K562 (cell line): ENCODE data around the gene DPEP2NB. TPM values are rescaled to one million over a fixed set of nuclear protein-coding genes. Genes with fewer than 3 reads are reported as not detected.
A peak's percentile ranks its signal among the peaks of the same experiment; 100 is the strongest.

Source experiments
- ATAC-seq: fragments of 200-7000 bp; cut with Tn5 transposase; 3 replicates; pipeline ENCODE4 v1.9.1; 2020; ENCODE audit warnings: moderate library complexity
- BruUV-seq: library from RNA; stranded (reverse); fragments of 400-500 nt; replicated peaks from 2 replicates; lab custom pipeline; 2021; lab: Mats Ljungman, UMichigan
- CTCF ChIA-PET: fragments of 300-600 bp; formaldehyde crosslinking; extraction: SDS; loops from one replicate; lab custom pipeline; 2021; ENCODE audit warnings: low intra/inter-chr PET ratio; lab: Yijun Ruan, JAX
- POLR2A ChIA-PET: fragments of 300-600, 350-650 bp; sonication (Branson Sonifier 250); formaldehyde crosslinking; extraction: SDS; loops from one replicate; lab custom pipeline; 2021; ENCODE audit warnings: antibody characterized with exemption, inconsistent platforms; lab: Yijun Ruan, JAX
- DNase-seq, 4 experiments: peaks; one replicate each; pipeline versions ENCODE4 v3.0.0 to v3.0.0-alpha.2; 2011 to 2018; ENCODE audit warnings: low spot score in 3 of 4, mixed read lengths in 3 of 4; ENCODE audit errors: extremely low read depth in 1 of 4
- FAIRE-seq: peaks from 2 replicates; lab custom pipeline; 2011; peaks lifted over from hg19 to GRCh38; lab: Jason Lieb, UNC
- H2AFZ ChIP-seq: 2 replicates; pipeline ENCODE4 v1.6.0; 2011; ENCODE audit warnings: low read depth, low read length, control low read depth, inconsistent platforms
- H3K27ac ChIP-seq: fragments of 200-600 bp; 3 replicates; pipeline ENCODE4 v1.8.0; 2011; ENCODE audit warnings: low read depth, mild to moderate bottlenecking, control low read depth, inconsistent platforms, low read length, moderate library complexity, mixed read lengths; ENCODE audit errors: extremely low read depth
- H3K27me3 ChIP-seq, 2 experiments: fragments of 300-600 bp in 1 of 2; 2 replicates in 1 of 2; 3 replicates in 1 of 2; pipeline versions ENCODE4 v1.6.0 to v1.8.0; 2011; ENCODE audit warnings: inconsistent platforms in 2 of 2, low read length in 2 of 2, mild to moderate bottlenecking in 1 of 2, mixed read lengths in 1 of 2, moderate library complexity in 1 of 2; ENCODE audit not compliant: control insufficient read depth in 2 of 2, insufficient read depth in 2 of 2
- H3K36me3 ChIP-seq: fragments of 300-600 bp; 3 replicates; pipeline ENCODE4 v1.8.0; 2011; ENCODE audit warnings: mild to moderate bottlenecking, low read length, inconsistent platforms; ENCODE audit not compliant: control insufficient read depth, insufficient read depth
- H3K4me1 ChIP-seq, 2 experiments: fragments of 200-600 bp in 1 of 2; replicated peaks in 1 of 2; 2 replicates in 1 of 2; 3 replicates in 1 of 2; pipeline versions ENCODE4 v1.5.1 to v1.8.0; 2011; ENCODE audit warnings: inconsistent platforms in 2 of 2, low read length in 2 of 2, mild to moderate bottlenecking in 1 of 2, mixed read lengths in 1 of 2, moderate library complexity in 1 of 2; ENCODE audit not compliant: control insufficient read depth in 2 of 2, insufficient read depth in 2 of 2
- H3K4me2 ChIP-seq: 2 replicates; pipeline ENCODE4 v1.6.1; 2011; ENCODE audit warnings: low read length, control low read depth, inconsistent platforms, mixed read lengths; ENCODE audit not compliant: insufficient read depth
- H3K4me3 ChIP-seq: fragments of 200-600 bp; sonication (generic), shearing (Covaris generic); 2 replicates; pipeline ENCODE4 v1.5.1; 2016; ENCODE audit warnings: control low read depth, inconsistent platforms
- H3K79me2 ChIP-seq: fragments of 200-600 bp; 3 replicates; pipeline ENCODE4 v1.8.0; 2011; ENCODE audit warnings: low read length, inconsistent platforms; ENCODE audit not compliant: control insufficient read depth, insufficient read depth
- H3K9ac ChIP-seq, 2 experiments: 2 replicates each; pipeline versions ENCODE4 v1.6.0 to v1.6.1; 2011; ENCODE audit warnings: low read depth in 2 of 2, low read length in 2 of 2, control low read depth in 1 of 2, inconsistent platforms in 1 of 2, mild to moderate bottlenecking in 1 of 2, mixed read lengths in 1 of 2; ENCODE audit not compliant: insufficient read depth in 1 of 2
- H3K9me1 ChIP-seq: one replicate; pipeline ENCODE4 v1.6.0; 2011; ENCODE audit warnings: inconsistent platforms, mild to moderate bottlenecking, low read length, moderate library complexity; ENCODE audit not compliant: control insufficient read depth, insufficient read depth
- H3K9me3 ChIP-seq: replicated peaks from 2 replicates; pipeline ENCODE4 v1.5.1; 2011; ENCODE audit warnings: low read depth, low read length, inconsistent platforms; ENCODE audit not compliant: control insufficient read depth, insufficient read depth
- H4K20me1 ChIP-seq: replicated peaks from 2 replicates; pipeline ENCODE4 v1.6.1; 2011; ENCODE audit warnings: low read length, inconsistent platforms, mixed read lengths; ENCODE audit not compliant: control insufficient read depth, insufficient read depth
- CREB3 ChIP-seq: fragments of 450-650 bp; conservative IDR thresholded peaks from 2 replicates; pipeline ENCODE4 v1.6.1; 2016; ENCODE audit warnings: missing genetic modification characterization, low read depth, mild to moderate bottlenecking, missing compliant biosample characterization, moderate library complexity
- ZNF274 ChIP-seq: IDR thresholded peaks from 2 replicates; pipeline ENCODE4 v1.6.1; 2011; ENCODE audit warnings: low read depth, mild to moderate bottlenecking, low read length, moderate library complexity, borderline replicate concordance
- ZNF318 ChIP-seq, 2 experiments: fragments of 450-650 bp; IDR thresholded peaks; 2 replicates each; pipeline ENCODE4 v1.6.1; 2016; ENCODE audit warnings: mild to moderate bottlenecking in 2 of 2, borderline replicate concordance in 1 of 2, low read depth in 1 of 2, moderate library complexity in 1 of 2
- ZNF639 ChIP-seq, 2 experiments: fragments of 200-800 bp in 1 of 2; sonication (Bioruptor generic) in 1 of 2; sonication (generic) in 1 of 2; formaldehyde crosslinking in 1 of 2; IDR thresholded peaks in 1 of 2; conservative IDR thresholded peaks in 1 of 2; 2 replicates each; pipeline versions ENCODE4 v1.5.0 to v1.6.1; 2016 to 2020; ENCODE audit warnings: missing compliant biosample characterization in 1 of 2, missing genetic modification characterization in 1 of 2, missing genetic modification reagents in 1 of 2
- WGBS: fragments of 100-300 bp; shearing (Covaris generic); methylation state at CpG from one replicate; pipeline ENCODE4 v1.1.6; 2016; ENCODE audit warnings: low coverage, mixed read lengths; ENCODE audit not compliant: insufficient coverage; ENCODE audit errors: missing lambda C conversion rate; 5-methylcytosine and 5-hydroxymethylcytosine counted together
- in situ Hi-C: fragments of 300-500 bp; cut with MboI; formaldehyde crosslinking; loops from 4 replicates; pipeline ENCODE4 v1.15.0; 2018; ENCODE audit warnings: inconsistent platforms, mixed read lengths
- intact Hi-C: fragments of 100-400 bp; cut with micrococcal nuclease; formaldehyde crosslinking; loops from 2 replicates; pipeline ENCODE4 v1.14.2; 2022
- polyA plus RNA-seq, 8 experiments: library from polyadenylated mRNA; depleted of rRNA in 4 of 8; stranded (reverse) in 5 of 8; unstranded in 3 of 8; fragments of >200 nt; fragmentation: Nextera tagmentation in 2 of 8; fragmentation: Illumina TruSeq in 1 of 8; extraction: Ambion mirVana in 2 of 8; extraction: Trizol in 1 of 8; gene quantifications; 2 replicates each; pipeline versions ENCODE4 v1.2.1 to v1.2.3, GENCODE V29; 2011 to 2014; ENCODE audit warnings: inconsistent platforms in 1 of 8, missing spikeins in 1 of 8
- total RNA-seq, 7 experiments: library from RNA; depleted of rRNA in 6 of 7; stranded (reverse); fragments of >200 nt in 6 of 7; fragmentation: Illumina TruSeq in 2 of 7; extraction: Trizol in 2 of 7; gene quantifications; 2 replicates each; pipeline versions ENCODE4 v1.2.1 to v1.2.3, GENCODE V29; 2011 to 2021; ENCODE audit warnings: low replicate concordance in 1 of 7
- TF ChIP-seq, protein P1 (sequence below): fragments of 250-450 bp; sonication (Bioruptor Pico); IDR thresholded peaks from 2 replicates; pipeline ENCODE4 v1.8.0; 2021; ENCODE audit warnings: borderline replicate concordance, mild to moderate bottlenecking, moderate library complexity; ENCODE audit not compliant: poor library complexity, severe bottlenecking

The DPEP2NB gene
- total and polyA plus RNA-seq, 9 of the 15 experiments (the other 6 are each of a cell fraction or from before 2014, with no cell fraction given) = not detected

DNA sequence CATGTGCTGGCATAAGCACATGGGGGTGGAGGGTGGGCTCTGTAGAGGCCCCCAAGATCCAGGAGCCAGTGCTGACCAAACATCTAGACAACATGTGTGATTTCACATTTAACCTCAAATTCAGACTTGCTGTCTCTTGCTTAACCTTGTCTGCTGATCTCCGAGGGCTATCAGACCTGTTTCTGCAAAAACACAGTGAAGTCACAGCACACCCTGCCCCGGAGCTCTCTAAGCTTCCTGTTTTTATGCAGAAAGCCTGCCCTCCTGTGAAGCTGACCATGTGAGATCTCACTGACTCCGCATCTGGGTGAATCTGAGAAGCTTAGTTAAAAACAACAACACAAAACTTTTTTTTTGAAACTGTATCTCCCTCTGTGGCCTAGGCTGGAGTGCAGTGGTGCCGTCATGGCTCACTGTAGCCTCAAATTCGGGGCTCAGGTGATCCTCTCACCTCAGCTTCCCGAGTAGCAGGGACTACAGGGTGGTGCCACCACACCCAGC lies 9.9 kb downstream of the DPEP2NB start:
- DNase-seq = peak in 1 of 4 experiments; percentile 33
- 19% methylated on average over 6 of the region's 6 CpGs for WGBS
- no peaks in the 10 kb centered on the region for H4K20me1 ChIP-seq
- ATAC-seq = peak; percentile 77
- peaks cover 0 to 4% of the 10 kb centered on the region in 2 experiments; a peak in 2 of 5 replicates for H3K4me1 ChIP-seq
- H3K79me2 ChIP-seq = no peaks in the 10 kb centered on the region
- ChIA-PET POLR2A (interaction anchor here (0.6 to 3.2 kb wide), 7 partner anchors 10 to 444 kb away, joined by 3 to 13 read pairs (median 4); partner anchors contain the start of genes DDX28, DPEP2NB and DUS2), CTCF (interaction anchor here (1.6 kb wide), 1 partner anchor 12 kb away, joined by 5 read pairs; no protein-coding TSS in a partner anchor)
- peak overlapping the region; percentile 22; the same call in 1 of the 2 replicates for H3K4me2 ChIP-seq
- in situ Hi-C loops = no loop called here
- H3K27me3 ChIP-seq = no peaks in the 10 kb centered on the region
- H3K4me3 ChIP-seq = no peak overlapping the region
- no peak for FAIRE-seq
- BruUV-seq = no TSS peak
- no peaks in the 10 kb centered on the region for H3K9me1 ChIP-seq
- H3K36me3 ChIP-seq = no peaks in the 10 kb centered on the region
- intact Hi-C loops = no loop called here
- peak overlapping the region in 1 of 2 experiments; percentile 30; a peak in 3 of 4 replicates for H3K9ac ChIP-seq
- peak overlapping the region; percentile 34; the same call in 1 of the 3 replicates for H3K27ac ChIP-seq
- no peaks in the 10 kb centered on the region for H3K9me3 ChIP-seq
- peak overlapping the region; percentile 81 for H2AFZ ChIP-seq
- TF ChIP-seq CREB3 (tag) (0 out of 2 replicates have a peak, but pooled peaks have one; percentile 13), ZNF639 (CRISPR knock-in tag; conservative IDR thresholded peaks at IDR 0.05 in 1 of 2, IDR thresholded peaks at IDR 0.05 in 1 of 2) (peak in 1 of 2 experiments; percentile 58; a peak in 1 of 4 replicates), ZNF318 (IDR thresholded peaks at IDR 0.05; ENCODE audit: borderline replicate concordance in 1 of 2, low read depth in 1 of 2) (no peak), ZNF274 (no peak)
- TF ChIP-seq, protein P1, sequence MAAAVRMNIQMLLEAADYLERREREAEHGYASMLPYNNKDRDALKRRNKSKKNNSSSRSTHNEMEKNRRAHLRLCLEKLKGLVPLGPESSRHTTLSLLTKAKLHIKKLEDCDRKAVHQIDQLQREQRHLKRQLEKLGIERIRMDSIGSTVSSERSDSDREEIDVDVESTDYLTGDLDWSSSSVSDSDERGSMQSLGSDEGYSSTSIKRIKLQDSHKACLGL (CRISPR knock-in tag) = no peak
